ENCODE measurements around the gene TAF4B. TPM values are rescaled to one million over a fixed set of nuclear protein-coding genes. Genes with fewer than 3 reads are reported as not detected.
"Not testable (repeated sequence)": the region's sequence is repeated elsewhere in the genome, so short reads cannot be mapped to it uniquely, and the experiment has no call there.

Gene TAF4B
- total RNA-seq, 1 donor from 2014 or later, result 1.6 TPM

DNA sequence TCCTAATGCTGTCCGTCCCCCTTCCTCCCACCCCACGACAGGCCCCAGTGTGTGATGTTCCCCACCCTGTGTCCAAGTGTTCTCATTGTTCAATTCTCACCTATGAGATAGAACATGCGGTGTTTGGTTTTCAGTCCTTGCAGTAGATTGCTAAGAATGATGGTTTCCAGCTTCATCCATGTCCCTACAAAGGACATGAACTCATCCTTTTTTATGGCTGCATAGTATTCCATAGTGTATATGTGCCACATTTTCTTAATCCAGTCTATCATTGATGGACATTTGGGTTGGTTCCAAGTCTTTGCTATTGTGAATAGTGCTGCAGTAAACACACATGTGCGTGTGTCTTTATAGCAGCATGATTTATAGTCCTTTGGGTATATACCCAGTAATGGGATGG is 12.5 kb downstream of the TAF4B start:
- not testable (repeated sequence) for DNase-seq (ENCODE audit: low spot score)

DNA sequence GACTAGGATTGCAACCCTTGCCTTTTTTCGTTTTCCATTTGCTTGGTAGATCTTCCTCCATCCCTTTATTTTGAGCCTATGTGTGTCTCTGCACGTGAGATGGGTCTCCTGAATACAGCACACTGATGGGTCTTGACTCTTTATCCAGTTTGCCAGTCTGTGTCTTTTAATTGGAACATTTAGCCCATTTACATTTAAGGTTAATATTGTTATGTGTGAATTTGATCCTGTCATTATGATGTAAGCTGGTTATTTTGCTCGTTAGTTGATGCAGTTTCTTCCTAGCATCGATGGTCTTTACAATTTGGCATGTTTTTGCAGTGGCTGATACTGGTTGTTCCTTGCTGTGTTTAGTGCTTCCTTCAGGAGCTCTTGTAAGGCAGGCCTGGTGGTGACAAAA is 16.1 kb downstream of the TAF4B start:
- not testable (repeated sequence) for DNase-seq (ENCODE audit: low spot score)

DNA sequence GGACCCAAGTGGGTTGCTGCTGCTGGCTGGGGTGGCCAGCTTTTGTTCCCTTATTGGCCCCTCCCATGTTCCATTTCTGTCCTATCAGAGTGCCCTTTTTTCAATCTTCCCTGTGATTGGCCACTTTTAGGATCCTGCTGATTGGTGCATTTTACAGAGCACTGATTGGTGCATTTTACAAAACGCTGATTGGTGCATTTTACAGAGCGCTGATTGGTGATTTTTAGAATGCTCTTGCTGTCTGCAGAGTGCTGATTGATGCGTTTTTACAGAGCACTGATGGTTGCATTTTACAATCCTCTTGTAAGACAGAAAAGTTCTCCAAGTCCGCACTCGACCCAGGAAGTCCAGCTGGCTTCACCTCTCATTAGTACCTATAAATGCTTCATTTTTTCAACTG is 19.2 kb downstream of the TAF4B start:
- not testable (repeated sequence) for DNase-seq (ENCODE audit: low spot score)

DNA sequence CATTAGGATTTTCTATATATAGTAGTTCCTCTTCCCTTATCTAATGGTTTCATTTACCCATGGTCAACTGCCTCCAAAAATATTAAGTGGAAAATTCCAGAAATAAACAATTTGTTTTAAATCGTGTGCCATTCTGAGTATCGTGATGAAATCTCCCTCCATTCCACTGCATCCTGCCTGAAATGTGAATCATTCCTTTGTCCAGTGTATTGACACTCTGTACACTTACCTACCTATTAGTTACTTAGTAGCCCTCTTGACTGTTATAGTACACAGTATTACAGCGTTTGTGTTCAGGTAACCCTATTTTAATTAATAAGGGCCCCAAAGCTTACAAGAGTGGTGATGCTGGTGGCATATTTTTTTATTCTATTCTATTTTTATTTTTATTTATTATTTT is 26.2 kb downstream of the TAF4B start:
- DNase-seq (ENCODE audit: low spot score), result no peak

DNA sequence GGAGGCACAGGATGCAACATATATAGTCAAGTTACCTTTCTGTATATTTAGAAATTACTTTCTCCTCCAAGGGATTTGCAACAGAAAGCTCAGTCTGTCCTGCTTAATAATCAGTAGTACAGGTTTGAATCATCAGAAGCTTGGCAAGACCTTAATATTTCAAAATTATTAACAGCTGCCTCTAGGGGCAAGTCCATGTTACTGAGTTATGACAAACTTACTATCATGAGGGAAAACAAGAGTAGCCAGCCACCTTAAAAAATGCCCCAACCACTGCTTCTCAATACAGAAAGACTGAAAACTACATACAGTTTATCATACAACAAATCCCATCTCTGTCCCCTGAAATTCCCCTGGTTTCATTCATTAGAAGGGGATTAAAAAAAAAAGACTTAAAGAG is 28.6 kb downstream of the TAF4B start:
- not testable (repeated sequence) for DNase-seq (ENCODE audit: low spot score)

DNA sequence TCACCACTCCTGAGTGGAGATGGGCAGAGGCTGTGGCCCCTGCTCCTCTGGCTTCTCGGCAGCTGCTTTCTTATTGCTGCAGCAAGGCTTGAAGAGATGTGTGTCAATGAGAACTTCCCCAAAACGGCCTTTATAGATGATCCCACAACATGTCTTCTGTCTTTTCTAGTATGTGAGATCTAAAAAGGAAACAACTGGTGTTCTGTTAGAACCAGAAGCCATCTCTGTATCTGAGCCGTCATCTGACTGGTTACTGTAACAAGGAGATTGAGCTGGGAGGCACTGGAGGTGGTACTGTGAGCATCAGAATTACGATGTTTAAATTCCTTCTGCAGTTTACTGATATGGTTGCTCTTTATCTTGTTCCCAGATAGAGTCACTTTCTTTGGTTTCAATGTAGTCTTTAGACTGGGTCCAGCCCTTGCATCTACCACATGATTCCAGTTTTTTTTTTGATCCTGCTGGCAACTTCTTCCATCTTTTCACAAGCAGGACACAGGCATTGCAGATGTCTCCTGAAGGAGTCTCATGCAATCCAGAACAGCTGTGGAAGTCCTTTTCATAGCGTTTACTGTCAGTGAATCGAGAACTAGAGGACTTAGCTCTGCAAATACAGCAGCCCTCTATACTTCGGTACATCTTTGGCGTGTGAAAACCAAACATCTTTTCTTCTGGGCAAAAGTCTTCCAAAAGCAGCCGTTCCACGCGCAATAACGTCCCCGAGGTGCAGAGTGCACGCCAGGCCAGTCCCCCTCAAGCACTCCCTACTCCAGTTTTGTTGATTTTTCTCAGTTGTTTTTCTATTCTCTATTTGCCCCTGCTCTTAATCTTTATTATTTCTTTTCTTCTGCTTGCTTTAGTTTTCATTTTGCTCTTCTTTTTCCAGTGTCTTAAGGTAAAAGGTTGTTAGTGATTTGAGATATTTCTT is 29.7 kb downstream of the TAF4B start:
- DNase-seq (ENCODE audit: low spot score), result no peak

DNA sequence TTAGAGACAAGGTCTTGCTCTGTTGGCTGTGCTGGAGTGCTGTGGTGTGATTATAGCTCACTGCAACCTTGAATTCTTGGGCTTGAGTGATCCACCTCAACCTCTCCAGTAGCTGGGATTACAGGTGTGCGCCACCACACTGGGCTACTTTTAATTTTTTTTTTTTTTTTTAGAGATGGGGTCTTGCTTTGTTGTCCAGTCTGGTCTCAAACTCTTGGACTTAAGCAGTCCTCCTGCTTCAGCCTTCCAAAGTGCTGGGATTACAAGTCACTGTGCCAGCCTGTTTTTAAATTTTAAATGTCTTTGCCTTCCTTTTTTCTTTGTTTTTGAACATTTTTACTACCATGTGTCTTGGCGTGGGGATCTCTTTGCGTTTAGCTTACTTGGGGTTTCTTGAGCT is 32.5 kb downstream of the TAF4B start:
- no peak for DNase-seq (ENCODE audit: low spot score)

DNA sequence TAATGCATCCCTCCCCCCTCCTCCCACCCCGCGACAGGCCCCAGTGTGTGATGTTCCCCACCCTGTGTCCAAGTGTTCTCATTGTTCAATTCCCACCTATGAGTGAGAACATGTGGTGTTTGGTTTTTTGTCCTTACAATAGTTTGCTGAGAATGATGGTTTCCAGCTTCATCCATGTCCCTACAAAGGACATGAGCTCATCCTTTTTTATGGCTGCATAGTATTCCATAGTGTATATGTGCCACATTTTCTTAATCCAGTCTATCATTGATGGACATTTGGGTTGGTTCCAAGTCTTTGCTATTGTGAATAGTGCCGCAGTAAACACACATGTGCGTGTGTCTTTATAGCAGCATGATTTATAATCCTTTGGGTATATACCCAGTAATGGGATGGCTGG is 33.2 kb downstream of the TAF4B start:
- not testable (repeated sequence) for DNase-seq (ENCODE audit: low spot score)

DNA sequence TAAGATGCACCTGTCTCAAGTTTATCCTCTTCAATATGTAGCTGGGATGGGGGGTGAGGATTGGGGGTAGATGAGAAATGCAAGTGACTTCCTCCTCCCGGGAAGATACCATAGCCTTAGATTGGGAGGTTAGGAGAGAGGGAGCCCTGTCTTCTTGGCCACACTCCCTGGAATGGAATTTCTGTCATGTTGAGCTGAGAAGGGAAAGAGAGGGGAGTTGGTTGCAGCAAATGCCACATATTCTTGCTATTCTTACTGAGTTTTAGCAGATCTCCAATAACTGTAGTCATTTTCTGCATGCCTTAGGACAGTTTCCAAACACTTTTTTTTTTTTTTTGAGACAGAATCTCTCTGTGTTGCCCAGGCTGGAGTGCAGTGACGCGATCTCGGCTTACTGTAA is 35.9 kb downstream of the TAF4B start:
- no peak for DNase-seq (ENCODE audit: low spot score)

DNA sequence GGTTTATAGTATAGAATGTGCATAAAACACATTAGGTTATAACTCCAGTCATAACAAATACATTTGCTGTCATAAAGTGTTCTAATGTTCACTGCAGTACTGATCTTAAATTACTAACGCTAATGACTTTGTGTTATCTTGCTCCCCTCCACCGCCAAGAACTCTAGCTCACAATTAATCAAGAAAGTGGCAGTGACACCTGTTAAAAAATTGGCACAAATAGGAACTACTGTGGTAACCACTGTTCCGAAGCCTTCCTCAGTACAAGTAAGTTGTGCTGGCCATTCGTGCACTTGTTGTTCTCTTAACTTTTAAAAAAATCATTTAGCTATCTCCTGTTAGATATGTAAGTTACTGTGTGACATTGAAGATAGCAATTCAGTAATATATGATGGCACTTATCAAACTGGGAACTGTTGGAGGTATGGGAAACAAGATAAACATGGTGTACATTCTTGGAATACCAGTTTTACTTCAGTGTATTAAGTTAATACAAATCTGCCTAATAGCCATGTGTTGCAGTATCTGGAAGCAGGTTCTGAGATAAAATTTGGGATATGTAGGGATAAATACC is 41.2 kb downstream of the TAF4B start:
- no peak for DNase-seq (ENCODE audit: low spot score)

DNA sequence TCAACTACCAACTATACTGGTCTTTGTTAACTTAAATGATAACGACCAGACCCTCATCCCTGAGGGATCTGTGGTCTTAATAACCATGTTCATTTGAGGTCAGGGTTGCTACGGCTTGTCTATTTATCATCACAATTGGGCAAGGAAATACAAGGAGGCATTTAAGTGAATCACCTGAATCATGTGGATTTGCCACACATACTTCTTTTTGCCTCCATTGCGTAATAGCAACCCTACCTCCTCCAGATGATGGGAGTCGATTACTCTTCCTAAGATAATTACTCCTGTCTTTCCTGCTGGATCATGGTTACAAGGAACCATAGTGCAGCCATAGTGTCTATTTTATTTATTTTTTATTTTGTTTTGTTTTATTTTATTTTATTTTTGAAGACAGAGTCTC is 42.2 kb downstream of the TAF4B start:
- no peak for DNase-seq (ENCODE audit: low spot score)

DNA sequence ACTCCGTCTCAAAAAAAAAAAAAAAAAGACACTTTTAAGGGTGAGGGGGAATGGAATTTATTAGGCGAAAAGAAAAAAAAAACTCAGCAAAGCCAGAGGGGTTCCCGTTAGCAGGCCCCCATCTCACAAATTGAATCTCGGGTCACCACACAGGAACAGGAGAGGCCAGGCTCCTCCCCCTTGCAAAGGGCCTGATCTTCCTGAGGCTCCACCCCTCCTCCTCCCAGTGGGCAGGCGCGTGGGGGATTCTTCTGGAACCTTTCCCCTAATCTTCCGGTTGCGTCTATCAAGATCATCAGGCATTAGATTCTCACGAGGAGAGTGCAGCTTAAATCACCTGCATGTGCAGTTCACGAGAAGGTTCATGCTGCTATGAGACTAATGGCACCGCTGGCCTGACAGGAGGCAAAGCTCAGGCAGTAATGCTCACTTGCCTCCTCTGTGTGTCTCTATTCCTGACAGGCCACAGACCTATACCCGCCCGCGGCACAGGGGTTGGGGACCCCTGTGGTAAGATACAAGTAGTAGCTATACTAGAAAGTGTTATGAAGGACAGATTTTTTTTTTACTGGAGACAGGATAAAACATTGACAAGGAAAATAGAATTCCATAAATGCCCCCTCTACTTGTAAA is 45.8 kb downstream of the TAF4B start:
- DNase-seq (ENCODE audit: low spot score), result no peak

DNA sequence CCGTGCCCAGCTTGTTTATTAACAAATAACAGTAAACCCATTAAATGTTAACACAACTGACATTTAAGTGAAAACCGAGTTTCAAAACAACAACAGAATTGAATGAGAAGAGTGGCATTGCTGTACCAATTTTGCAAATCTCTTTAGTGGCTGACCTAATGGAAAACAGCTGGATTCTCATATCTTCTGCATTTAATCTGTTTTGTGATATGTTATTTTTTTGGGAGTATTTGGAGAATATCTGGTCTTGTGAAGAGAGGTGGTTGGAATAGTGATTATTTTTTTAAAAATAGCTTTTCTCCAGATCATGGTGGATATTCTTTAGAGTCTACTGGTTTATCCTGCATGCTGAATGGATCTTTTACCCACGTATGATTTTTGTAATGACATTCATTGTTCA is 51.1 kb downstream of the TAF4B start:
- DNase-seq (ENCODE audit: low spot score), result no peak

DNA sequence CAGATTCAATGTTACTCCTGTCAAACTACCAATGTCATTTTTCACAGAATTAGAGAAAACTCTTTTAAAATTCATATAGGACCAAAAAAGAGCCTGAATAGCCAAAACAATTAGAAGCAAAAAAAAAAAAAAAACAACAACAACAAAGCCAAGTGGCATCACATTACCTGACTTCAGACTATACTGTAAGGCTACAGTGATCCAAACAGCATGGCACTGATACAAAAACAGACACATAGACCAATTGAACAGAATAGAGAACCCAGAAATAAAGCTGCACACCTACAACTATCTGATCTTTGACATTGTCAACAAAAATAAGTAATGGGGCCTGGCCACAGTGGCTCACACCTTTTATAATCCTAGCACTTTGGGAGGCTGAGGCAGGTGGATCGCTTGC is 53.2 kb downstream of the TAF4B start:
- DNase-seq (ENCODE audit: low spot score), result no peak

DNA sequence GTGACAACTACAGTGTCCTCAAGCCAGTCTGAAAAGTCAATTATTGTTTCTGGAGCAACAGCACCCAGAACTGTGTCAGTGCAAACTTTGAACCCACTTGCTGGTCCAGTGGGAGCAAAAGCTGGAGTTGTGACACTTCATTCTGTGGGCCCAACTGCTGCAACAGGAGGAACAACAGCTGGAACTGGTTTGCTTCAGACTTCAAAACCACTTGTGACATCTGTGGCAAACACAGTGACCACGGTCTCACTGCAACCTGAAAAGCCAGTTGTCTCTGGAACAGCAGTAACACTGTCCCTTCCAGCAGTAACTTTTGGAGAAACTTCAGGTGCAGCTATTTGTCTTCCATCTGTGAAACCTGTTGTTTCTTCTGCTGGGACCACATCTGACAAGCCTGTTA is 59.8 kb downstream of the TAF4B start:
- DNase-seq (ENCODE audit: low spot score), result no peak

DNA sequence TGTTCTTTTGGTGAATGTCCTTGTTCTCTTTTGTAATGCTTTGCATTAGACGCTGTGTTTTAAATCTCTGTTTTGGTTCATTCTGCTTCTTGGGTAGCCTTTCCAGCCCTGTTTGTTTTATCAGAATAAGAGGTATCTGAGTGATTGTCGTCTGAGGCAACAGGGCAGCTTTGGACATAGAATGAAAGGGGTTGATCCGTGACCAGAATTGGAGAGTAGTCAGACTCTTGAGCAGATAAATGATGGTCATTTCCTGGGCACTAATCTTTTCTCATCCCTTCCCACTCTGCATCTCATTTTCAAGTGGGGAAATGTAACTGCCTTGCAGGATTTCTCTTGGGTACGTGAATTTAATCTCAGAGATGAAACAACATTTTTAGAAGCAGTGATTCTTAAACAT is 61.4 kb downstream of the TAF4B start:
- DNase-seq (ENCODE audit: low spot score), result no peak

DNA sequence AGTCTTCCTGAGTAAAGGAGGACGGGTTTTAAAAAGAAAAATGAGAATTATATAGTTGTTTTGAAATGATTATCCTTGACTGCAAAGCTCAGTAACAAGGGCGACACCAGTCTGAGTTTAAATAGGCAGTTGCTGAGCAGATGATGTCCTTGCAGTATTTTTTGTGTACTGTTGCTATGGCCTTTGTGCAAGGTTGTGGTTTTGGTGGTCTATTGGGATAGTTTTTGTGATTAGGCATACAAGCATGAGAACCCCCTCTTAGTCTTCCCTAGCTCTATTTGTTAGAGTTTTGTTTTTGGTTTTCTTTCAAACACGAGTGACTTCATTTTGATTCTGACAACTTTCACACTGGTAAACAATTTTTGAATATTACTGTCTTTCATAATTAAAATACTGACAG is 64.1 kb downstream of the TAF4B start:
- DNase-seq (ENCODE audit: low spot score), result no peak

DNA sequence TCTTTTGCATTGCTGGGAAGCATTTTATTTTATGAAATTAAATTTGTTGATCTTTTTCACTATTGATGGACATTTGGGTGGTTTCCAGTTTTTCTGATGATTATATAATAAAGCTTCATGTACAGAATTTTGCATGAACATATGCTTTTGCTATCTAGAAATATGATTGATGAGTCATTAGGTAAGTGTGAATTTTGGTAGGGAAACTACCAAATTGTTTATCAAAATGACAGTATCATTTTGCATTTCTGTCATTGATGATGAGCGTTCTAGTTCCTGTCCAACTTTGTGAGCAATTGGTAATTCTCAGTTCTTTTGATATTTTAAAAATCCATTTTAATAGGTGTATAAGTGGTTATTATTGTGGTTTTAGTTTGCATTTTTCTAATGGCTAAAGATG is 67.7 kb downstream of the TAF4B start:
- DNase-seq (ENCODE audit: low spot score), result no peak

DNA sequence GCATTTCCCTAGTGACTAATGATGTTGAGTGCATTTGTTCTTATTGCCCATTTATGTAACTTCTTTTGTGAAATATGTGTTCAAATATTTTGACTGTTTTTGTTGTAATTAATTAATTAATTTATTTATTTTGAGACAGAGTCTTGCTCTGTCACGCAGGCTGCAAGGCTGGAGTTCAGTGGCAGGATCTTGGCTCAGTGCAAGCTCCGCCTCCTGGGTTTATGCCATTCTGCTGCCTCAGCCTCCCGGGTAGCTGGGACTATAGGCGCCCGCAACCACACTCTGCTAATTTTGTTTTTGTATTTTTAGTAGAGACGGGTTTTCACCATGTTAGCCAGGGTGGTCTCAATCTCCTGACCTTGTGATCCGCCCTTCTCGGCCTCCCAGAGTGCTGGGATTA is 71.9 kb downstream of the TAF4B start:
- DNase-seq (ENCODE audit: low spot score), result no peak

DNA sequence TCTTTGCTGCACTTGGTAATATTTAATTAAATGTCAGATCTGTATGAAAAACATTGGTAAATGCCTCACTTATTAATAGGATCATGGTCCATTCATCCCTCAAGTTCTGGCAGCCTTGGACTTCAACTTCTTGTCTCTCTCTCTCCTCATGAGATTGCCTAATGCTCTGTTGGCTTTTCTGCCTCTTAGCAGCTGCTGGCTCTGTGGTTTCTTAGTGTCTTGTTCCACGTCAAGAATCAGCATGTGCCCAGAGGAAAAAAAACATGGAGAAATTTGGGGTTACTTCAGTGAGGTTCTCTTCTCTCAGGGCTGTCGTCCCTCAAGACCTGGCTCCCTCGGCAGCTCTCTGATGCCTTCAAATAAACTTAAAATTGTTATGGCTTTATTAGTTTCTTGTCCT is 75.4 kb downstream of the TAF4B start:
- peak; percentile 32 for DNase-seq (ENCODE audit: low spot score)

DNA sequence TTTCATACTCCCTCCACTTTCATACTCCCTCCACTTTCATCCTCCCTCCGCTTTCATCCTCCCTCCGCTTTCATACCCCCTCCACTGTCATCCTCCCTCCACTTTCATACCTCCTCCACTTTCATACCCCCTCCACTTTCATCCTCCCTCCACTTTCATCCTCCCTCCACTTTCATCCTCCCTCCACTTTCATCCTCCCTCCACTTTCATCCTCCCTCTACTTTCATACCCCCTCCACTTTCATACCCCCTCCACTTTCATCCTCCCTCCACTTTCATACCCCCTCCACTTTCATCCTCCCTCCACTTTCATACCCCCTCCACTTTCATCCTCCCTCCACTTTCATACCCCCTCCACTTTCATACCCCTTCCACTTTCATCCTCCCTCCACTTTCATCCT is 77.0 kb downstream of the TAF4B start:
- DNase-seq (ENCODE audit: low spot score), result not testable (repeated sequence)

DNA sequence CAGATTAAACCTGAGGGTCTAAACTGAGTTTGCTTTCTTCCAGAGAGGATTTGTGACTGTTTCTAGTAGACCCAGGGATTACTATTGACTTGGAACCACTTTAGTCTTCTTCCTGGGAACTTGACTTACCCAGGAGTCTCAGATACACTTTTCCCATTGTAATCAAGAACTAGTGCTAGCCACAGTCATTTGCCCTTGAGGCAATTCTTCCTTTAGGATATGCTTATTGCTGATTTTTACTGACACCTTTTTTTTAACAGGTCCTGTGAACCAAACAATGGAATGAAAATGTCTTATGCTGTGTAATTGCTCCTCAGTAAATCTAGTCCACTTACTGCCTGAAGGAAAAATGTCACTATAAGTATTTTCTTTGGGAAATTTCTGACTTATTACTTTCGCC is 78.3 kb downstream of the TAF4B start:
- no peak for DNase-seq (ENCODE audit: low spot score)

DNA sequence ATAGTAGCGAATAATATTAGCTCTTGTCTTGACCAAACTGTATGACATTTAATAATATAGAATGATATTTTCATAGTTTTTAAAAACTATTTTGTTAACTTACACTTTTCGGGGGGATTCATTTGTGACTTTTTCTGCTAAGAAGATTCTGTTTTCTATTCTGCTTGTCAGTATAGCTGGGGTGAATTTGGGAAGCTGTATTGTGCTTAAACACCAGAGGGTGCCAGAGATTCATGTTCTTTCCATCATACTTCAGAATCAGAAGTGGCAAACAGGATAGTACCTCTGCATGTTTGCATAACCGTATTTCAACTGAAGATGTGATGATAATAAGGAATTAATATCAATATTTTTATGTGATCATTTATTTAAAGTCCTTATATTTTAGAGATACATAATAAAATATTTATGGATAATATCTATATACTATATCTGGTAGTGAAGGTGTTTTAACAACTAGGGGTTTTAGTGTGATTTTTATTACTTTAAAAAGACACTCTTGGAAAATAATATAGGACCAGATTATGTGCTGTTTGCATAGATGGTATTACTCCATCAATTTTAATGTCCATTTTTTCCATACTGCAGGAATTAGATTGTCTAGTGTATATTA is 81.0 kb downstream of the TAF4B start:
- DNase-seq (ENCODE audit: low spot score), result peak; percentile 12

All from mucosa of gallbladder (tissue), 1 donor.